Erythroblast (primary cell): ENCODE results near the gene KRT8.
"Not testable (repeated sequence)": the region's sequence is repeated elsewhere in the genome, so short reads cannot be mapped to it uniquely, and the experiment has no call there.

Experiments used
- DNase-seq, 2 experiments: peaks; one replicate each; lab custom pipeline; 2025; lab: John Stamatoyannopoulos, UW
- GATA1 ChIP-seq: IDR thresholded peaks from 2 replicates; pipeline ENCODE4 v1.6.1; 2011; ENCODE audit warnings: low read depth, mild to moderate bottlenecking, control low read depth, low read length, moderate library complexity
- POLR2A ChIP-seq: IDR thresholded peaks from 2 replicates; pipeline ENCODE4 v1.6.1; 2011; ENCODE audit warnings: mild to moderate bottlenecking, low read length

The KRT8 gene

DNA sequence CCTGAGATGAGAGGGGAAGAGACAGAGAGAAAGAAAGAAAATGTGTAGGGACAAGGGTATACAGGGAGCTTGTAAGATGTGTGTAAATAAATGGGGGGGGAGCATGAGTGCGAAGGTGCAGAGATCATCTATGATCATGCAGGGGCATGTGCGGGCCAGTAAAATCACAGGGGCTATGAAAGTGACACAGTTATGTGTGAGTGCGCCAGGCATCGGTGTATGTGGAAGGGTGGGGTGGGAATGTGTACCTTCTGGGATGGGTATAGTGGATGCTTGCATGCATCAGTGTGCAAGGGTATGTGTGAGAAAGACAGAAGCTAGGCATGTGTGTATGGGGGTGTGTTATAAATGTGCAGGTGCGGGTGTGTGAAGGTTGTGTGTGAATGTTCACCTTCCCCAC, 37.7 kb downstream of the KRT8 start:
- TF ChIP-seq GATA1 (no peak), POLR2A (no peak)
- DNase-seq: no peak

DNA sequence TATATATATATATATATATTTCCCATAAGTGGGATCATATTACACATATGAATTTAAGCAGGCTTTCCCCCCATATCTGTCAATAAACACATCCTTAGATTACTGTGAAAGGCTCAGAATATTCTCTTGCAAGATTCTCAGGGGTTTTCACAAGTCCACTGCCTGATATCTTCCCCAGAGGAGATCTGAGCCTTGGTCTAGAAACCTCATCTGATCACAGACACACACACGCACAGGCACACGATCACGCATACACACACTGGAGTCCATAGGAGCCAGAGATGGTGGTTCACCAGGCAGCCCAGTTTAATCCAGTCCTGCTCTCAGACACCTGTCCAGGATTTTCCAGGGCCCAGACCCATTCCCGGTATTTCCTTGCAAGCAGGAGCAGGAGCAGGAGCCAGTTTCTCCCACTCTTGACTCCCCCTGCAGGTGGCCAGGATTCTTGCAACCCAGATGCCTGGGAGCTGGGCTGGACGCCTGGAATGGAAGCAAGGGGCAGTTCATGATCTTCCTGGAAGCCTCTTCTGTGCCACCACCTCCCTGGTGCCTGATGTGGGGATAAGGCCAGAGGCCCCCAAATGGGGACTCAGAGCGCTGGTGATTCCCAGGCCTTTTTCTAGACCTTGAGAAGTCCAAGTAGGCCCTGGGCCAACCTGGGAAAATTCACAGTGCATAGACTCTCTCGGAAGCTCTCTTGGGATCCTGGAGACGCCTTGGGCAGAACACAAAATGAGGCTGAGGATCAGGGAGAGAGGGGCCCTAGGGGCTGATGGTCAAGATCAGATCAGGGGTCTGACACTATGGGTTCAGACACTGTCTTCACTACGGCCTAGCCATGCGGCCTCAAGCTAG, 39.6 kb downstream of the KRT8 start:
- DNase-seq: peak; percentile 64 to 70
- TF ChIP-seq POLR2A: no peak
- no peak for TF ChIP-seq GATA1

DNA sequence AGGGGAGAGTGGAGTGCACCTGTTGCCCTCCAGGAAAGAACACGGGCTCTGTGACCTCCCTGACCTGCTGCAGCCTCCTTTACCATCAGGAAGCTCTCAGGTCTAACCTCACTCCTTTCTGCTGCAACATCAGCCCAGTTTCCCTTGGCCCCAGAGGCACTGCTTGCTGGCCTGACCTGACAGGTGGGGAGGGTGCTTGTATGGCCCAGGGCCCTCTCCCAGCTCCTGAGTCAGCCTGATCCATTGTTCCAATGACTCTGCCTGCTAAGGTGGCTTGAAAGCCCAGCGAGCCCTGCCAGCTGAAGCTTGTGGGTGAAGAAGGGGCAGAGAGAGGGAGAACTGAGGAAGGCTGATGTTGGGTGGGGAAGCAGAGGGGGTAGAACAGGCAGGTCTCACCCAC, 42.9 kb downstream of the KRT8 start:
- TF ChIP-seq GATA1 (no peak), POLR2A (no peak)
- no peak for DNase-seq

DNA sequence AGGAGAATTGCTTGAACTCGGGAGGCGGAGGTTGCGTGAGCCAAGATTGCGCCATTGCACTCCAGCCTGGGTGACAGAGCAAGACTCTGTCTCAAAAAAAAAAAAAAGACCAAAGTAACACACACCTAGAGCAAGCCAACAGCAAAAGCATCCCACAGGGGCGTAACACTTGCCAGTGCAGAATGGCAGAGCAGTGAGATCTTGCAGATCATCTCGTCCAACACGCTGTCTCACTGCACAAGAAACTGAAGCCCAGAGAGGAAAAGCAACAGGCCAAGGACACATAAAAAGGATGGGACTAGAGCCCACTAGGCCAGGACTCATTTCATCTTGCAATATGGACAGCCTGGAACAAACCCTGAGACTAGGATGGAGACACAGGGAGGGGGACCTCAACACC, 43.4 kb downstream of the KRT8 start:
- no peak for TF ChIP-seq GATA1
- TF ChIP-seq POLR2A: no peak
- DNase-seq: no peak

DNA sequence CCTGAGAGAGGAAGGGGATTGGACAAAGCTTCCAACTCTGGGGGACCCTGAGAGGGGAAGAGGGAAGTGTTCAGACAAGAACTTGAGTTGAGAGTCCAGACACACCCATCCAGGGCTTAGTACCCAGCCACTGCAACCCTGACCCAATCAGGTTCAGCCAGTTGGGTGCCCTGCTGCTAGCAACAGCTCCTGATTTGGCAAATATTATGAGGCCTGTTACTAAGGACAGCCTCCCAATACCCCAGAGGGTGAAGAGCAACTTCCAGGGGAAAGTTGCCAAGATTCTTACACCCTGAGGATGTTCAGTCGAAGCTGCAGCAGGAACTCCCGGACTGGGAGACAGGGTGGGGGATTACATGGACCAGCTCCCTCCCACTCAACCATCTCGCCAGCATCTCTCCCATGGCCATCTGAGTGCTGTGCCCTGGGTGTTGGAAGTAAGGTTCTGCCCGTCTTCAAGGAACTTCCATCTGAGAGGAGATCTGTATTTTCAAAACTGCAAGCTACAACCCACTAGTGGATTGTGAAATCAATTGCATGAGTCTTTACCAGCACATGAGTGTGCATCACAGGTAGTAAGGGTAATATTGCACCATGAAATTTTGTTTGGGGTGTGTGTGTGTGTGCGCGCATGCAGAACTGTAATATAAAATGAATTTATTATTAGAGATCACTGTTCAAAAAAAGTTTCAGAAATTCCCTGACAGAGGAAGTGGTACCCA, 44.6 kb downstream of the KRT8 start:
- DNase-seq: no peak
- TF ChIP-seq GATA1 (no peak), POLR2A (no peak)

DNA sequence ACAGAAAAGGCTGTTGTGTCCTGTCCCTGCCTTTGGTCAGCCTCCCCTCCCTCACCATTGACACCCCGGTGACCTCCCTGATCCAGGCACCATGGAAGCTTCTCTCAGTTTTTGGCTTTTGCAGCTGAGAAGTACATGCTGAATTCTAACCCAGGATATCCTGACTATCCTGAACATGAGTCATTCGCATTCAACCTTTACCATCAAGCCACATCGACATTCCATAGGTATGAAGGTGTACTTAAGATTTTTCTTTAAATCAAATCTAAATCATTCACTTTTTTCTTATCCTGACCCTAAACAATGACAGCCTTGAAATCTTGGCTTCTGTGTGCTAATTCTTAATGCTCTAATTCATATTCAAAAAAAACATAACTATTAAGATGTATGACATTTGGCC, 47.4 kb downstream of the KRT8 start:
- TF ChIP-seq POLR2A: no peak
- TF ChIP-seq GATA1: no peak
- DNase-seq: no peak

DNA sequence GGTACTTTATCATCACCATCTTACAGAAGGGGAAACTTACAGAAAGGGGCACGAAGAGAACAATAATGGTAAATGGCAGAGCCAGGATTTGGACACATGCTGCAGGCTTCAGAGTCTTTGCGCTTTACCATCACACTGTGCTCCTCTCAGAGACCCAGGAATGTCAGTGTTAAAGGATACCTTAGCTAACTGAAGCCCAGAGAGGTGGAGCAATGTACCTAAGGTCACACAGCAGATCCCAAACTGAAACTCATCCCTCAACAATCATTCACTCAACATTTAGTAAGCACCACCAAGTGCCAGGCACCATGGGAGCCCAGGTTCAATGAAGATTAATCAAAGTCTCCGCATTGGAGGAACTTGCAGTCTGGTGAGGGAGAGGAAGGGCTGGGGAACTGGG, 48.1 kb downstream of the KRT8 start:
- DNase-seq: no peak
- TF ChIP-seq GATA1 (no peak), POLR2A (no peak)

DNA sequence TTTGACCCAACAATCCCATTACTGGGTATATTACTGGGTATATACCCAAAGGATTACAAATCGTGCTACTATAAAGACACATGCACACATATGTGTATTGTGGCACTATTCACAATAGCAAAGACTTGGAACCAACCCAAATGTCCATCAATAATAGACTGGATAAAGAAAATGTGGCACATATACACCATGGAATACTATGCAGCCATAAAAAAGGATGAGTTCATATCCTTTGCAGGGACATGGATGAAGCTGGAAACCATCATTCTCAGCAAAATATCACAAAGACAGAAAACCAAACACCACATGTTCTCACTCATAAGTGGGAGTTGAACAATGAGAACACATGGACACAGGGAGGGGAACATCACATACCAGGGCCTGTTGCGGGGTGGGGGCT, 48.8 kb downstream of the KRT8 start:
- DNase-seq: not testable (repeated sequence)

DNA sequence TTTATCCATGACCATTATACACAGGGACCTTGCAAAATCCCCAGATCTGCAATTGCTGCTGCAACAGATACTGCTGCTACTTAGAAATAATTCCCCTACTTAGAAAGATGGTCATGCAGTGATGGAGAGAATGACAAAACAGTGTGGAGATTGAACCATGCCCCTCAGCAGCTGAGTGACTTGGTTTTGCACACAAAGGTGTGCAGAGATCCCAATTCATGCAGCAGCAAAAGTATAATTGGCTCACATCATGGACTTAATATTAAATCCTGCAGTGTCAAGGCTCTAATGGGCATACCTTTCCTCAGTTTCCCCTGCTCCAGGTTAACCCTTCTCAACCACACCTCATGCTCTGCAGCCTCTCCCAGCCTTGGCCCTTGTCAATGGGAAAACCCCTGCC, 53.1 kb downstream of the KRT8 start:
- DNase-seq: no peak
- TF ChIP-seq GATA1 (no peak), POLR2A (no peak)

DNA sequence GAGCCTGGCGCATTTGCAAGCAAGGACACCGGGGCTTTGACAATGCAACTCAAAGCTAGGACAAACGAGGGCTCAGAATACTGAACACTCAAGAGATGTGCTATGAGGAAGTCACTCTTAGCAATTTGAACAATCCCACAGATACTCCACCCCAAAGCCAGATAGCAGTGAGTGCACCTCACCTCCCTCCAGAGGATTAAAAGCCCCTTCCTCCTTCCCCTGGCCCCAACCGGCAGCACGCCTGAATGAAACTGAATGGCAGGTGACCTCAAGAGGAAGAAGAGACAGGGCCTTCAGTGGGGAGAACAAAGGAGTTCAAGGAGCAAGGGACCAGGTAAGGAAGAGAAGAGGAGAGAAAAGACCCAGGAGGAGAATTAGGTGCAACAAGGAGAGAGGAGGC, 54.2 kb downstream of the KRT8 start:
- TF ChIP-seq GATA1 (no peak), POLR2A (no peak)
- no peak for DNase-seq

DNA sequence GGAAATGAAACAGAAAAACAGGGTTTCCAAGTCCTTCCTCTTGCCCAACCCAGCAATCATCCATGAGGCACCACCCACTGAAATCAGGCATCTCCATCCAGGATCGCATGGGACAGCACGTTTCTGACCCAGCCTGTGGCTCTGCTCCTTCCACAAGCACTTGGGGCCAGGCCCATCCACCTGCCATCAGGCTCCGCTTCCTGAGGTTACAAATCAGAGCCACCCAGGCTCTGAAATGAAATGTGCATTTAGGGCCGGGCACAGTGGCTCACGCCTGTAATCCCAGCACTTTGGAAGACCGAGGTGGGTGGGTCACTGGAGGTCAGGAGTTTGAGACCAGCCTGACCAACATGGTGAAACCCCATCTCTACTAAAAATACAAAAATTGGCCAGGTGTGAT, 55.4 kb downstream of the KRT8 start:
- TF ChIP-seq GATA1: no peak
- no peak for DNase-seq

DNA sequence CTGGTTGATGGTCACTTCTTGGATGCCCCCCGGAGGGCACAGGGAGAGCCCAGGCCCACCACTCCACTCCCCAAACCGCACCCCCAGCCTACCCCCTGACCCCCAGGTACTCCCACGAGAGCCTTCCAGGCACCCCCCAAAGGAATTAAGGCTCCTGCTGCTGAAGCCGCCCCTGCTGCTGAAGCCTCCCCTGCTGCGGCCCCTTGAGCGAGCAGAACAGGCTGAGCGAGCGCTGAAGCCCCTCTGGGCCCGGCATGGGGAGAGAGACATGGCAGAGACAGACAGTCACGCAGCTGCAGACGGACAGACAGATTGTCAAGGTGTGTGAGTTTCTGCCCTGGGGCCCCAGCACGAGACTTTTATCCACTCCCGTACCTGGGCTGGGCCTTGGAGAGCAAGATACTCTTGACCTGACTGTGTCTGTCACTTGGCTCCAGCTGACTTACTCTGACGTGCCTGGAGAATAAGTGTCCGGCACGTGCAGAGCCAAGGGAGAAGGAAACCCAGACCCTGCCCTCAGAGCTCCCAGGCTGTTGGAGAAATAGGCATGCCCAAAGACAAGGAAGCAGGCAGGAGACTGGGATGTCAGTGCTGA, 56.1 kb downstream of the KRT8 start, which contains the start of gene KRT78:
Gene KRT78, minus strand, starts transcription at position 334 of the 595 bp plus-strand sequence. Its CDS starts 64 bp downstream, at position 270.
- no peak for TF ChIP-seq GATA1
- no peak for TF ChIP-seq POLR2A
- DNase-seq: no peak

DNA sequence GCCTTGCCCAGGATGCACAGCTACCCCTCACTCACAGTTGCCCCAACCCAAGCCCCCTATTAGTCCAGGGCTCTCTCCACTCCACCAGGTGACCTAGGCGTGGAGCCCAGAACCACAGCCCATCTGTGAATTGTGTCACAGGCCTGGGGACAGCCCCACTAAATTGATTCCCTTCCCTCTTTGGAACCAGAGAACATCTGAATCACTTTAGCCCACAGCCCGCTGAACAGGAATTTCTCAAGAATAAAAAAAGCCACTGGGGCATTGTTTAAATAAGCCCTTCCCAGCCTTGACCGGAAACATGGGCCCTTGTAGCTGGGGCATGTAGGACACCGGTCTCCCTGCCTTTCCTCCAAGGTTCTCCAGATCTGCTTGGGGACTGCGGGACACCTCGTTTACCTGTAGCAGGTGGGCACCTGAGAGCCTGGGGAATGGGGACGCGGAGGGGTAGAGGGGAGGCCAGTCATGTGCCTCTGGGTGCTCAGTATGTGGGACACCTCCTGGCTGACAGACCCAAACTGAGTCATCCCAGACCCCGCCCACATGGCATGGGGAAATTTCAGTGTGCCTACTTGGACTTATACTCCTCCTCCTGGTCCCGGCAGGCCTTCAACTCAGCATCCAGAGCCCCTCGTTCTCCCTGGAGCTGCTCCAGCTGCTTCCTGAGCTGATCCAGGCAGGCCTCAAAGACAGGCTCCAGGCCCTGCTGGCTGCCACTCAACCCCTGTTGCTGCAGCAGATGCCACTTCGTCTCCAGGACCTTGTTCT, 57.4 kb downstream of the KRT8 start:
- TF ChIP-seq POLR2A (no peak), GATA1 (no peak)
- DNase-seq: peak in 1 of 2 experiments; percentile 22
